ENCODE data around the gene WDR18. TPM values are rescaled to one million over a fixed set of nuclear protein-coding genes. Genes with fewer than 3 reads are reported as not detected.

WDR18 gene
- total RNA-seq, 4 donors from 2014 or later = 9.9 to 30.3 (median 28.4) TPM

GRCh38 chr19:941292-942132 is 42.6 kb upstream of the WDR18 start:
- 62% methylated on average over 16 of the region's 45 CpGs for WGBS
- Histone ChIP-seq H3K27me3 (no peaks in the 10 kb centered on the region), H3K9me3 (no peaks in the 10 kb centered on the region), H3K4me1 (peaks cover 11 to 29% (median 23%) of the 10 kb centered on the region in 4 donors), H3K27ac (replicated peaks in 1 of 4) (peak overlapping the region; percentile 72 to 84 (median 79)), H3K36me3 (peaks cover 0 to 9% (median 7%) of the 10 kb centered on the region in 4 donors), H3K4me3 (peak overlapping the region; percentile 42 to 57 (median 44))
- no peak for TF ChIP-seq EP300 (IDR thresholded peaks at IDR 0.05)
- no peak for TF ChIP-seq POLR2A (IDR thresholded peaks at IDR 0.05; ENCODE audit: low read depth)
- TF ChIP-seq CTCF (IDR thresholded peaks at IDR 0.05) = no peak
- no peak for TF ChIP-seq POLR2AphosphoS5 (IDR thresholded peaks at IDR 0.05)
- intact Hi-C loops (cut with DNase I) = loop anchor here (5.0 kb wide), 1 partner anchor 36 kb away; no protein-coding TSS in a partner anchor
- no peak for DNase-seq (ENCODE audit: extremely low spot score)

- H3K9me3 ChIP-seq = no peaks in the 10 kb centered on the region
- TF ChIP-seq POLR2AphosphoS5 (IDR thresholded peaks at IDR 0.05) = no peak
- H3K4me1 ChIP-seq = peaks cover 11 to 29% (median 23%) of the 10 kb centered on the region in 4 donors
- peaks cover 0 to 9% (median 7%) of the 10 kb centered on the region in 4 donors for H3K36me3 ChIP-seq
- H3K4me3 ChIP-seq = no peak overlapping the region
- H3K27ac ChIP-seq (replicated peaks in 1 of 4) = no peak overlapping the region
- 92% methylated on average over 17 of the region's 32 CpGs for WGBS
- H3K27me3 ChIP-seq = no peaks in the 10 kb centered on the region
- DNase-seq (ENCODE audit: extremely low spot score) = no peak
- intact Hi-C loops (cut with DNase I) = loop anchor here (5.0 kb wide), 1 partner anchor 35 kb away; no protein-coding TSS in a partner anchor
Measured at GRCh38 chr19:942133-942645, 42.0 kb upstream of the WDR18 start.

- H3K27me3 ChIP-seq = no peaks in the 10 kb centered on the region
- no peaks in the 10 kb centered on the region for H3K9me3 ChIP-seq
- 94% methylated on average over 17 of the region's 17 CpGs for WGBS
- peaks cover 11 to 29% (median 23%) of the 10 kb centered on the region in 4 donors for H3K4me1 ChIP-seq
- peaks cover 0 to 15% (median 13%) of the 10 kb centered on the region in 4 donors for H3K36me3 ChIP-seq
- intact Hi-C loops (cut with DNase I) = loop anchor here (5.0 kb wide), 1 partner anchor 34 kb away; no protein-coding TSS in a partner anchor
- TF ChIP-seq POLR2AphosphoS5 (IDR thresholded peaks at IDR 0.05) = no peak
- no peak for TF ChIP-seq CTCF (IDR thresholded peaks at IDR 0.05)
- no peak for TF ChIP-seq POLR2A (IDR thresholded peaks at IDR 0.05; ENCODE audit: low read depth)
- no peak for TF ChIP-seq EP300 (IDR thresholded peaks at IDR 0.05)
- no peak overlapping the region for H3K27ac ChIP-seq (replicated peaks in 1 of 4)
- DNase-seq (ENCODE audit: extremely low spot score) = no peak
- H3K4me3 ChIP-seq = no peak overlapping the region
Measured at GRCh38 chr19:943551-944170, 40.5 kb upstream of the WDR18 start.

GRCh38 chr19:944171-944567 is 40.0 kb upstream of the WDR18 start:
- no peak overlapping the region for H3K27ac ChIP-seq (replicated peaks in 1 of 4)
- TF ChIP-seq EP300 (IDR thresholded peaks at IDR 0.05) (no peak), CTCF (IDR thresholded peaks at IDR 0.05) (no peak), POLR2AphosphoS5 (IDR thresholded peaks at IDR 0.05) (no peak), POLR2A (IDR thresholded peaks at IDR 0.05; ENCODE audit: low read depth) (no peak)
- H3K4me3 ChIP-seq = no peak overlapping the region
- no peaks in the 10 kb centered on the region for H3K27me3 ChIP-seq
- no peak for DNase-seq (ENCODE audit: extremely low spot score)
- 79% methylated on average over 11 of the region's 27 CpGs for WGBS
- H3K4me1 ChIP-seq = peaks cover 11 to 29% (median 25%) of the 10 kb centered on the region in 4 donors
- intact Hi-C loops (cut with DNase I) = loop anchor here (5.0 kb wide), 1 partner anchor 33 kb away; no protein-coding TSS in a partner anchor
- no peaks in the 10 kb centered on the region for H3K9me3 ChIP-seq
- peaks cover 0 to 15% (median 13%) of the 10 kb centered on the region in 4 donors for H3K36me3 ChIP-seq

Measured in esophagus muscularis mucosa (tissue), 4 donors.